NCI-H2227 (cell line): Measurements from ENCODE around the gene ZIC1.

ENCODE experiments used
- DNase-seq: peaks from one replicate; lab custom pipeline; 2025; ENCODE audit not compliant: unreplicated experiment; lab: John Stamatoyannopoulos, UW

ZIC1 gene

DNA sequence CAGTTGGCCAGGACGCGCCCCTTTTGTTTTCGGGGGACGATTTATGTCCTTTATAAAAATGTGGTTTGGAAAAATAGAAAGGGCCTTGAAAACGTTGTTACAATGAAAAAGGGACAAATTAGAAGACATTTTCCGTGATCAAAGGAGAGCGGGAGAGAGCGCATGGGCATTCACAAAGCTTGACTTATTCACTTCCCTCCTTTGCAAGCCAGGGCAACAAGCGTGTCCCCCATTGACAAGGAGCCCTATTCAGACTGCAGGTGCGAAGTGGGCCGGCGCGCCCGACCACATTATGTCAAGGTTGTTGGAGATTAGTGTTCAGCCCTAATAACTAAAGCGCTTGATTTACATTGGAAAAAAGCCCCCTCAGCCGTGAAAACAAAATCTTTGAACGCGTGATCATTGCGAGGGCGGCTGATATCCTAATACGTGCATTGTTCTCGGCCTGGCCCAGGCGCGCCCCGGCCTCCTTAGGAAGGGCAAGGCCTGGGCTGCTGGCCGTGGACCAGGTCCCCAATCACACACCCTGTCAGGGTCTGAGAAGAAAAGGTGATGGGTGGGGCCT lies 28.7 kb upstream of the ZIC1 start:
- no peak for DNase-seq

DNA sequence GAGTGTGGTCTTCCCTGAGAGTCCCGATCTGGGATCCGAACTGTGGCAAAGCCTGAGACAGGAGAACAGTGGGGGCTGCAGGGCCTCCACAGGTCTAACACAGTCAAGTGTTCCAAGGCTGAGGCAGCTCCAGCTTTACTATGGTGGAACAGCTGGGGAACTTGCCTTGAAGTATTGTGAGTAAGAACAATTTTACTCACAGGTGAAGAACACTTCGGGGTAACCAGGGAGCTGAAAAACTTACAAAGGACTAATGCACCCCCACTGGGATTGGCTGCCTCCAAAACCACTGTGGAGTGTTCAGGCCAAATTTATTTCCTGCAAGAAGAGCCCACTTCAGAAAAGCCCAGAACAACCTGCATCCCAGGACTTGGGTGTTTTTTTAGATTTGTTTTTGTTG lies 28.2 kb upstream of the ZIC1 start:
- no peak for DNase-seq

DNA sequence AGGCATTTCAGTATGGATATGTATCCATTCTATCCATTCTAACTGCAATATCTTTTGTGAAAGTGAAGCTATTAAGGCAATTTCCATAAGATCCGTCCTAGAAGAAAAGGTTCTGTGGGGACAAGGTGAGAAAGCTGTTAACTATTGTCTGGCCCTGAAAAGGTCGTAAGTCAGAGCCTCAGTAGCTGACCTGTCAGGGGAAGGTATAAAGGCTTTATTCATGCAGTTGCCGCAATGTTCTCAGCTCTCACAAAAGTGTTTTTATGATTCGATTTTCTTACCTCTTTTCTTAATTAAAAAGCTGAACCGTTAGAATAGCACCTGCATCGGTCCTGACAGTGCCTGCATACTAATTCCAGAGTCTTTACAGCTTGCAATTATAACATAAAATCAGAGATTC lies 27.6 kb upstream of the ZIC1 start:
- DNase-seq = no peak

DNA sequence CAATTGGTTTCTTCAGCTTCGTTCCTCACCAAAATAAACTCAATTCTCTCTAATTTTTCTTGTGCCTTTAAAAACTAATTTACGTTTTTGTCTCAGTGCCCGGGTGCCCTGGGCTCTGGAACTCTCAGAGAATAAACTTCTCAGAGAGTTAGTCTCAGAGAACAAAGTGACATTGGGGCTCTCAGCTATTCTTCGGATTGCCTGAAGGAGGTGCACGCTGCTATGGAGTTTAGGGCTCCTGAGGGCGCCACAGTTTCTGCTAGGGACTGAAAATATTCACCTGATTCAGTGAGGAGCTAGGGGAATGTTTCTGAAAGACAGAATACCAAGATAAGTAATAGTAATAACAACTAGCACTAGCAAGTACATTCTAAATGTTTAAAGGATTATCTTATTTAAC lies 25.5 kb upstream of the ZIC1 start:
- DNase-seq = no peak

DNA sequence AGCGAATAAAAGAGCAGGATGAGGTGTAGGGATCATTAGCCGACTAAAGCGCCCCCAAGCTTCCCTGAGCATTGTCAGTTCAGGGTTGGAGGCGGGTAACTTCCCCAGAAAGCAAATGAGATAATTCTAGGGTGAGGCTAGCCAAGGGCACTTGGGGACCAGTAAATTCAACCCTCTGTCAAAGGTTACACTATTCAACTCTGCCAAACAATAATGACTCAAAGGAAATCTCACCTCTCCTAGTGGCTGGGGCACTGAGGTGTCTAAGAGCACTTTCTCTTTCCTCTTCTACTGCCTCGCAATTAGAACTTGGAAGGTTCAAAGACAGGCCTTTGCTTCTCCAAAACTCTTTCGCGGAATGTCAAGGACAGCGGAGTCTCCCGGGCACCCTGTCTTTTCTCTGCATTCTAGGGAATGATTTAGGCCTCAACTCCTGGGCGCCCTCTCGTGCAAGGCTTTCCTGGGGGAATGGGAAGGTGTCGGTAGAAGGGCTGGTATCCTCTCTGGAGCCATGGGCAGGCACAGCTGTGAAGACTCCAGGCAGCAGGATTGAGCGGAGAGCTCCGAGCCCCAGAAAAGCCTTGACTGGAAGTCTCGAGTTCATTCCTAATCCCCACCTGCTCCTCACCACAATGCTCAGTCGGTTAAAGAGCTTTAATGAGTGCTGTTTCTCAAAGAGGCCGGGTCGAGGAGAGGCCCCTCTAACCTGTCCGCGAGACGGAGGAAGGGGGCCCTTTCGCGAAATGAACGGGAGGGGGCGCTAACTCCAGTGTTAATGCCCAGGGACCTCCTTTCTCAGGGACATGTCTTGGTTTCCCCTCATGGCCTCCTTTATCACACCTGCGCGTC lies 24.7 kb upstream of the ZIC1 start:
- no peak for DNase-seq

DNA sequence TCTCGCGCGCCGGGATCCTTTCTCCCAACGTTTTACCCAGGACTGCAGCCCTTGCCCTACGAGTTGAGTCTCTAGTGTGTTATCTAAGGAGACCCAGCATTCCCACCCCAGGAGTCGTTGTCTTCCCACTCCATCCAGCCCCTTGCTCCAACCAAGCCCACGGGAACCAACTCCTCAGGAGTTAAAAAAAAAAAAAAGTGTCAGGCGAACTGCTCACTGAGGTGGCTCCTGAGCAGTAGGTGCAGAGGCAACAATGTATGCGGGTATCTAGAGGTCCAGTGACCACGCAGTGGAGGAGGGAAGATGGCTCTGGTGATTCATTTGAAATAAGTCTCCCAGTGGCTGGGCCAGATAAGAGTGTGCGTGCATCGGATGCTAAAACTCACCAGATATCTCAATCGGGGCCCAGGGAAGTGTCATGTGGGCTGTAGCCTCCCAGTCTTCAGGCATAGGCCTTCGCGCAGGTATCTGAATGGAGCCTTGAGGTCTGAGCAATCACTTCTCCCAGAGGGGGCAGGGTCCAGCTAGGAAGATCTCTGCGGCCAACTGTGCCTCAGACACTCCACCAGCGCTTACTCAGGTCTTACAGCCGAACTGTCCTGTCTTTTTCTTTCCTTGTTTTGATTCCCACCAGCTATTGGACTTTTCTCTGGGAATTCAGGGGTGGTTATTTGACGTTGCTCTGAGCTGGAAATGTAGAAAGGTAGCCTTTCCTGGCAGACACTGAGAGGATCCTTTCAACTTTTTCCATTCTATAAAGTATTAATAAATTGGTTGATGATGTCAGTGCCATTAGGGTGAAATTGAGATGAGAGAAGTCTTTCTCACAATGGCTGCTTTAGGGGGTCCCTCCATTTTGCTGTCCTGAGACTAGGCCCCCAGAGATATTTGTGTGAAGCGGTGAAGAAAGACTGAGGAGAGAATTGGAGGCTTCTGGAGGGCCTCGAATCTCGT lies 23.8 kb upstream of the ZIC1 start:
- no peak for DNase-seq

DNA sequence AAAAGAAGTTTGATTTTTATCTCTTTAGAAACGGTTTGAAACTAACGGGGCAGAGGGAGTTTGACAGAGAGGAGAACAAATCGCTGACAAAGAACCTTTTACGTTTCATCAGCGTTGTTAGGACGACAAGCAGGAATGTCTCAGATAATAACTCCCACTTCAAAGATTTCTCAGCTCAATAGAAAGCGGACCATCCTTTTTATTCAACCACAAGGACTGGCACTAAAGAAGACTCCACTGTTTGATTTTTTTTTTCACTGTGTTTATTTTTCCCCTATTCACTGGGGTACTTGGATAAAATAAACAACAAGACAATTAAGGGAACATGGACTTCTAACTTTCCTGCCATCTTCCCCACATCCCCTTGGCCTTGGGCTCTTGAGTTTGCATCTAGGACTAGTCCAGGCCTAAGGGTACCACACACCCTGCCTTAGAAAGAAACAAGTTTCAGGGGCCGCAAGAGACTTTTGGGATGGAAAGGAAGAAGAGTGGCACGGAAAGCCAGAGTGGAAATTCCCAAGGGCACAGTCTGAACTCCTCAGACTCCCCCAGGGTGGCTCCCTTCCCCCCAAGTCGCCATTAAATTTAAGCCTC lies 21.8 kb upstream of the ZIC1 start:
- no peak for DNase-seq

DNA sequence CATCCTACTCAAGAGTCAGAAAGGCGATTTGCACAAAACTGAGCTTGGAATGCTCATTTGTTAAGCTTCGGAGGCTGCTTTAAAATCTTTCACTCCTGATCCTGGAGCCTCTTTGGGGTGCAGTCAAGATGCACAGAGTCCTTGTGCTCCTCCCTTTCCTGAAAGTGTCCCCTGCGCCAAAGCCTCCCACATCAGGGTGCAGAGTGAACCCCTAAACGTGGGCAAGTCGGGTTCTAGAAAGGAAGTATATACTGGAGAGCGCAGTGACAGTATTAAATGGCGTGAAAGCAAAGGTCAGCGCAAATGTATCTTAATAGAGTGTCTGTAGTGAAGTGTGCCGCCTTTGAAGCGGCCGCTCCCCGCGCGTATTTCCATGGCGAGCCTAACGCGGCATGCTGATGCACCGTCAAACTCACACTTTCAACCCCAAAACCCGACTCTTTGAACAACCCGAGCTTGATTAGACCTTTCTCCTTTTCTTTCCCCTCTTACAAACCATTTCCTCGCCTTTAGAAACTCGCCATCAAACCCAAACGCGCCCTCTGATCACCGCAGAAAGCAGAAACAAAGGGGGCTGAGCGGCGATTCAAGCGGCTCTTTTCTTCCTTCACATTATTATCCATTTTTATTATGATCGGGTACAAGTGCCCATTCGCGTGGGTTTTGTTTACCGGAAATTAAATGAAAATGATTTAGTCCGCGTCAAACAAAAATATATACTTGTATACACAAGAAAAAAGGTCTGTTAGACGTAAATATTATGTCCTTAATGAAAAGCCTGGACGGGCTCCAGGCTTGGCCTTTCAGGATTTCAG lies 21.1 kb upstream of the ZIC1 start:
- DNase-seq = no peak

DNA sequence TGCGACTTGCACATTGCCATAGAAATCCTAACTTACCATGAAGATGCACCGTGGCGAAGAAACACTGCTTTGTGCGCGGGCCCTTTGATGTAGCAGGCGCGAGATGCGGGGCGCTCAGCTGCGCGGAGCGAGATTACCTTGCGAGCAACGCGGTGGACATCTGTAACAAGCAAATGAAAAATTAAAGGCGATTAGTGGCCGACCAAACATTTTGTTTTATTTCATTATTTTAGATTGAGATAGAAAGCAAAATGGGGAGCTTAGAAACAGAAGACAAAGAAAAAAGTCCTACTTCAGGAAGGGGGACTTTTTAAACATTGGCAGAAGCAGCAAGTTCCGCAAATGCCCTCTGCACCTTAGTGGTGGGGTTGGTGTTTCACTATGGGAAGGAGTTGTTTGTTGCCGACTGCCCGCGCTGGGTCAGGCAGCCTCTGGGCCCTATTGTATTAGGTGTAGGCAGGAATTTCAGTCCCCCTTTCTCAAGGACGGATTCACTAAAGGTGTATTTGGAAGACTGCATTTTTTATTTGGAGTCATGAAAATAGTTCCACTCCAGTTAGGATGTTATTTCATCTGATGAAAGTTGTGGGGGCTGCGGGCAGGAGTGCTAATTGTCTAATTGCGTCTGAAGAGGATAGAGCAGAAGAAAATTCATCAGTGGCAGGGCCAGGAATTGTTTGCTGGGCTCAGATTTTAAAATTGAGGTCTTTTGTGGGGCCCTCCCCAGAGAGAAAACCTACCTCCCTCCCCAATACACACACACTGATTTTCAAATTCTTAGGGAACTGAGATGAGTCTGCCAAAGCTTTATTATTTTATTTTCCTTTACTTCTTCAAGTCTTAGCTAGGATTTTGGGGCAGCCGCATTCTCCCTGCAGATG lies 20.2 kb upstream of the ZIC1 start:
- no peak for DNase-seq

DNA sequence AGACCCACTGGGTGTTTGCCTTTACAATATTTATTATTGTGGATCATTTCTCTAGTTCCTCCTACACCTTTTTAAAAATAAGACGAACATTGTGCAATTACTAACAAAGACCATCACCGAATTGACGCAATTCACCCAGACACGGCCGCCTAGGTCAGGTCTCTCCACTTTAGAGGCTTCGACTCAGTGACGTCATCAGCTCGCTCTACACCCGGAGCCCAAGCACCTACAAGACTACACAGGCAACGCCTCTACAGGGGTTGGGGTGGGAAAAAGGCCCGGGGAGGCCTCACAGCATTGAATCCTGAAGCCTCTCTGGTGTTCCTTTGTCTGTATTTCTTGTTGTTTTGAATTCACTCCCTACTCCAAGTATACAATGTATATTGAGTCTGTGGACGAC lies 19.4 kb upstream of the ZIC1 start:
- DNase-seq = no peak

DNA sequence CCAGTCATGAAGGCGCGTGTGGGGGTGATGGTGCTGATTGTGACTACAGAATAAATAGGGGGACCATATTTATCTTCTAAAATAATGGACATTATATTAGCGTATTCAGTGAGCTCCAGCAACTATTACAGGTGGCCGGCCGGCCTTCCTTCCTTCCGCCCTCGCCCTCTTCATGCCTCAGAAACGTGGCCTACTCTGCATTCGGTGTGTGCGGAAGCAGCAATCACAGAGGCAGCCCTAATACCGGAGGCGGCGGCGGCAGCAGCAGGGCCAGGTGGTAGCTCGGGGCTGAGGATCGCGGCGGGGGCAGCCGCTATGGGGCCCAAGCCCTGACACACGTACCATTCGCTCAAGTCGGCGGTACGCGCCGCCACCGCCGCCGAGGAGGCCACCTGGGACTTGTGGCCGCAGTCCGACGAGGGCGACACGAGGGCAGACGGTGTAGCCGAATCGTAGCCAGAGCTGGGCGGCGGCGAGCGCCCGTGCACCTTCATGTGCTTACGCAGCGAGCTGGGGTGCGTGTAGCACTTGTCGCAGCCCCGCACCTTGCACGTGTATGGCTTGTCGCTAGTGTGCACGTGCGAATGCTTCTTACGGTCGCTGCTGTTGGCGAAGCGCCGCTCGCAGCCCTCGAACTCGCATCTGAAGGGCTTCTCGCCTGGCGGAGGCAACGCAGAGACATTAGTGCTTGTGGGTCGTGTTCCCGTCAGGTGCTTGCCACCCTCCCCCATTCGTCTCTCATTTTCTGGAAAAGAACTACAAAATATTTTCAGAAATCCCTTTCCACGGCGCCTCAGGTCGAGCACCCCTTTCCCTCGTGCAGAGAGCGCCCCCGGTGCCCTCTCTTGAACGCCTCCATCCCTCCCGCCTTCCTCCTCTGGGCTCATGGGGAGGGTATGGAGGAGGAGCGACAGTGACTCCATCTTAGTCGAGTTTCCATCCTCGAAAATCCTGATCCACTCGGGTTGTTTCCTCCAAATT lies 18.3 kb upstream of the ZIC1 start:
- no peak for DNase-seq

DNA sequence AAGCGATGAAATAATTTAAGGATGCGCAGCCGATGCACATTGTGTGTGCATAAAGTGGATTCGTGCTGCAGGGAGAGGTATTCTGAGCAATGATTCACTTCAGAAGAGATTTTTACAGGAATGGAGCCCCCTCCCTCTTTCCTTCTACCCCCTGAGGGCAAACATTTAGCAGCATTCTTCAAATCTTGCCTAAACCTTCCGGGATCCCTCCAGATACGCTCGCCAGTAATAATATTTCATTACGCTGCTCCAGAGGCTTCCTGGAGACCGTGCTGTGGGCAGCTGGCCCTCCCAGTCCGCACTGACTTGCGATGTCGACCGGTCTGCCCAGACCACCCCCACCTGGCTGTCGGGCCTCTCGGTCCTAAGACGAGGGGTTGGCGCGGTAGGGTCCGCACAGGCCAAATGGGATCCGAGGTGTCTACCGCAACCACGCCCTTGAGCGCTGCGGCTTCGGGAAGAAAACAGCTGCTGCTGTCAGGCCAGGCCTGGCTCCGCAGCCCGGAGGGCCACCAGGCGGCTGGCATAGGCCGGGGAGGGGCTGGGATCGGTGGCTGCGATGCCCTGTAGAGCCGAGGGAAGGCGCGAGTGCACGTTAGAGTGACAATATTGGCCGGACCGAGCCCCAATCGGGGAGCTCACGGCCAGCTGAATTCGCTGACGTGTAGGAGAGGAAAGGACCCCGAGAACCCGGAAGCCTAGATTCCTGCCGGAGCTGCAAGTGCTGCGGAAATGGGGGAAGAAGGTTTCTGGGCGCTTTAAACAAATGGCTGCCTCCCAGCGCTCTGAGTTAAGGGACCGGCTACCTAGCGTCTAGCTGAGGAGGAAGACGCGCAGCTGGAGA lies 17.2 kb upstream of the ZIC1 start:
- no peak for DNase-seq

DNA sequence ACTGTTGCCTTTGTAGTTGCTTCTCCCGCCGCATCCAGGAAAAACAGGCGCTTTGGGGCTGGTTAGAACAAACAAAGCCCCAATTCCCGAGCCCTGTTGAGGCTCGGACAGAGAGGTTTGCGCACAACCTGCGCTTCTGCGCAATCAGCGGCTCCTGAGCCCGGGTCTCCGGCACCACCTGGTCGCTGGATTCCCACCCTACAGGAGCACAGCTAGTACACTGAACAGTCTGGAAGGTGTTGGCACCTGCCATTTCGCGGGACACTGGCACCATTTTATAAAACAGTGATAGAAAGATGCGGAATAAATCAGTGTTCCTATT lies 16.6 kb upstream of the ZIC1 start:
- no peak for DNase-seq

DNA sequence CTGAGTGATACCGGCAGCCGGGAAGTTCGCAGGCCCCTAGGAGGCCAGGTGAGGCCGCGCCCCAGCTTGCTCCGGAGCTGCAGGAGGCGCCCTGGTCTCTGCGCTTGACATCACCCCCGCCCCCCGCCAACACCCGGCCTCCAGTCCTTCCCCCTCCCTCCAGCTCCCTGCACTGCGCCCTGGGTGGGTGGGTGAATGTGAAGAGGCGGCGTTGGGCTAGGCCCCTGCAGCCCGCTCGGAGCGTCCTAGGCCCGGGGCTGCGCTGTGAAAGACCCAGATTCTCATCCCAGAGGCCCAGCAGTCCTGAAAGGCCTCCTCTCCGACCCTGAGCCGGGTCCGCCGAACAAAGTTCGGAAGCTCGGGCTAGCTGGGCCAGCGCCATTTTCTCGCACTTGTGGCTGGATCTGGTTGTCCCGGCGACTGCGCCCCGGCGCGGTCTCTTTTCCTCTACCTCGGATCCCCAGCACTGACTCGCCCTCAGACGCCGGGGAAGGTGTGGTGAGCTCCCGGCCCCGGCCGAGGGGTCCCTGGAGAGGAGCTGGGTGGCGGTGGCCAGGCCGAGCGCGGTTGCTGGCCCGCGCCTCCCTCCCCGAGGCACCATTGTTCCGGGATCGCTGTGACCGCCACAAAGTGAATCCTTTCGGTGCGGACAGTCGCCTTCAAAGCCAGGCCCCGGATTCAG lies 15.8 kb upstream of the ZIC1 start:
- no peak for DNase-seq

DNA sequence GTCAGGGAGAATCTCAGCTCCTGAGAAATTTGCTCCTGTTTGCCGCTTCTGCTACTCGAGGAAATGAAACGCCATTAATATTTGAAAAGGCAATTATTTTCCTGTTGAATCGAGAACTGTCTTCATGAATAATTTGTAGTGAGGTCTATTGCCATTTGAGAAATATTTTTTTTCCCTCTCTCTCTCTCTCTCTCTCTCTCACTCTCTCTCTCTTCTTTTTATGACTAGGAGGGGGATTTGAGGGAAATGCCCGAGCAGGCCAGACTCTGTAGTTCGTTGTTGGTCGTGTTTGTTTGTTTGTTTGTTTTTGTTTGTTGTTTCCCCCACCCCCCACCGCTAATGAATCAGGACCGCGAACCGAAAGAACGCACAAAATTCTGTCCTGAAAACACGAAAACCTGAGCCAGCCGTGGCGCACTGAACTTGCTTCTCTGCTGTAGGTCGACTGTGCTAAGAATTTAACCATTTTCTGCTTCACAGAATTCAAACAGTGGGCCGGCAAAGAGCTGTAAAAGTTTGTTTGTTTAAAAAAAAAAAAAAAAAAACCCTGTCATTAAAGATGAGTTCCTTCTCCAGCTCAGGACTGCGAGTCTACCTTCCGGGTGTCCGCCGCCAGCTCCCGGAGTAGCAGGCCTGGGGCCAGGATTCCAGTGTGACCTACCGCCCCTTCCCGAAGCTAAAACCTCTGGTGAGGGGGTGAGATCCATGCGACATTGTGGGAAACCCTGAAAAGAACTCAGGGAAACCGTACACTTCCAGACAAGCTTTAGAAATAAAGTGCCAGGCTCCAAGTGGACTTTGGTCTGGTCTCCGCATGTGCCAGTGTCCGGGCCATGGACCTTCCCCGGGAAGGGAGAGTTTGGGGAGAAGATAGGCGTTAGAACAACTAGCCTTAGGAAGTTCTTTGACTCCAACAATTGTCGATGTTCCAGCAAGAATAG lies 15.0 kb upstream of the ZIC1 start:
- DNase-seq = no peak

DNA sequence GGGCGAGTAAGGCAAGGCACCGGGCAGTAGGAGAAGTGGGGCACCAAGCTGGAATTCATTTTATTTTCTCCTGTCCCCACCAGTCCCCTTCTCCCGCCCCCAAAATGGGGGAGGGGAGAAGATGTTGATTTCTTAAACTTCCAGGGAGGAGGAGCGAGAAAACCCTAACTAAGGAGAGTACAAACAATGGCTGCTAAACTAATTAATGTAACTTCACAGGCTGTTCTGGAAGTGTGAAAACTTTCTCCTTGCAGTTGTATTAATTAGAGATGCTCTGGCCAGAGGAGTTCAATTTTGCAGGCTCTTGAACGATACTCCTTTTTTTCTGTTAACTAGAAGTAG lies 14.3 kb upstream of the ZIC1 start:
- no peak for DNase-seq
